Measurements from ENCODE around the gene ZC3H11A. TPM values are rescaled to one million over a fixed set of nuclear protein-coding genes. Genes with fewer than 3 reads are reported as not detected.
"Not testable (repeated sequence)": the region's sequence is repeated elsewhere in the genome, so short reads cannot be mapped to it uniquely, and the experiment has no call there.

Gene ZC3H11A
- polyA plus RNA-seq (ENCODE audit: insufficient read length in 3 of 3) = 100 to 1,000 TPM; 142 to 165 (median 160) TPM
- long read RNA-seq, donor 1, full-length matches to known transcripts = 5 of 36 reads
- long read RNA-seq, donor 1, partial matches to known transcripts = 31 of 36 reads
- long read RNA-seq, donor 1, other reads (novel, unspliced or antisense) = 0 of 36 reads
- long read RNA-seq, donor 2, full-length matches to known transcripts = 3 of 42 reads
- long read RNA-seq, donor 2, partial matches to known transcripts = 39 of 42 reads
- long read RNA-seq, donor 2, other reads (novel, unspliced or antisense) = 0 of 42 reads
- long read RNA-seq, donor 3, full-length matches to known transcripts = 7 of 170 reads
- long read RNA-seq, donor 3, partial matches to known transcripts = 163 of 170 reads
- long read RNA-seq, donor 3, other reads (novel, unspliced or antisense) = 0 of 170 reads
- long read RNA-seq, donor 4, full-length matches to known transcripts = 3 of 77 reads
- long read RNA-seq, donor 4, partial matches to known transcripts = 74 of 77 reads
- long read RNA-seq, donor 4, other reads (novel, unspliced or antisense) = 0 of 77 reads
- long read RNA-seq, donor 5 = 0 reads
- long read RNA-seq, donor 6, partial matches to known transcripts = 113 of 114 reads
- long read RNA-seq, donor 6, other reads (novel, unspliced or antisense) = 0 of 114 reads
- long read RNA-seq, donor 7, partial matches to known transcripts = 121 of 126 reads
- long read RNA-seq, donor 7, other reads (novel, unspliced or antisense) = 0 of 126 reads
- long read RNA-seq, donor 8, full-length matches to known transcripts = 12 of 163 reads
- long read RNA-seq, donor 8, partial matches to known transcripts = 151 of 163 reads
- long read RNA-seq, donor 8, other reads (novel, unspliced or antisense) = 0 of 163 reads
- long read RNA-seq, donor 9, full-length matches to known transcripts = 5 of 98 reads
- long read RNA-seq, donor 9, partial matches to known transcripts = 93 of 98 reads
- long read RNA-seq, donor 9, other reads (novel, unspliced or antisense) = 0 of 98 reads
- long read RNA-seq, donor 10, partial matches to known transcripts = 102 of 103 reads
- long read RNA-seq, donor 10, other reads (novel, unspliced or antisense) = 0 of 103 reads
- long read RNA-seq, donor 11, partial matches to known transcripts = 111 of 112 reads
- long read RNA-seq, donor 11, other reads (novel, unspliced or antisense) = 0 of 112 reads
- long read RNA-seq, donor 12, full-length matches to known transcripts = 1 of 29 reads
- long read RNA-seq, donor 12, partial matches to known transcripts = 28 of 29 reads
- long read RNA-seq, donor 12, other reads (novel, unspliced or antisense) = 0 of 29 reads
- long read RNA-seq, donor 13, full-length matches to known transcripts = 9 of 107 reads
- long read RNA-seq, donor 13, partial matches to known transcripts = 98 of 107 reads
- long read RNA-seq, donor 13, other reads (novel, unspliced or antisense) = 0 of 107 reads
- long read RNA-seq, donor 14, full-length matches to known transcripts = 3 of 61 reads
- long read RNA-seq, donor 14, partial matches to known transcripts = 58 of 61 reads
- long read RNA-seq, donor 14, other reads (novel, unspliced or antisense) = 0 of 61 reads
- long read RNA-seq, donor 15, partial matches to known transcripts = 29 of 29 reads
- long read RNA-seq, donor 15, other reads (novel, unspliced or antisense) = 0 of 29 reads
- long read RNA-seq, donor 16, full-length matches to known transcripts = 5 of 321 reads
- long read RNA-seq, donor 16, partial matches to known transcripts = 316 of 321 reads
- long read RNA-seq, donor 16, other reads (novel, unspliced or antisense) = 0 of 321 reads

GRCh38 chr1:203795441-203796235 lies at the start of gene ZC3H11A, which contains the start of gene ZBED6:
ZC3H11A (plus strand) TSS chr1:203795623; CDS start chr1:203817071, 21,448 bp downstream.
ZBED6 (plus strand) TSS chr1:203795623; CDS start chr1:203797523, 1,900 bp downstream.
- peak; percentile 94 to 99 (median 96) for DNase-seq (ENCODE audit: extremely low read depth in 1 of 11, low read depth in 9 of 11, low spot score in 4 of 11)

GRCh38 chr1:203746281-203746680 lies 49.1 kb upstream of the ZC3H11A start:
- DNase-seq (ENCODE audit: extremely low read depth in 1 of 11, low read depth in 9 of 11, low spot score in 4 of 11) = no peak

GRCh38 chr1:203751051-203751450 lies 44.4 kb upstream of the ZC3H11A start:
- DNase-seq (ENCODE audit: extremely low read depth in 1 of 11, low read depth in 9 of 11, low spot score in 4 of 11) = no peak

- not testable (repeated sequence) for DNase-seq (ENCODE audit: extremely low read depth in 1 of 11, low read depth in 9 of 11, low spot score in 4 of 11)
Measured at GRCh38 chr1:203751618-203752361, 43.6 kb upstream of the ZC3H11A start.

GRCh38 chr1:203754455-203754864 lies 41.0 kb upstream of the ZC3H11A start:
- DNase-seq (ENCODE audit: extremely low read depth in 1 of 11, low read depth in 9 of 11, low spot score in 4 of 11) = no peak

- no peak for DNase-seq (ENCODE audit: extremely low read depth in 1 of 11, low read depth in 9 of 11, low spot score in 4 of 11)
Measured at GRCh38 chr1:203756036-203756435, 39.4 kb upstream of the ZC3H11A start.

- not testable (repeated sequence) for DNase-seq (ENCODE audit: extremely low read depth in 1 of 11, low read depth in 9 of 11, low spot score in 4 of 11)
Measured at GRCh38 chr1:203758749-203759148, 36.7 kb upstream of the ZC3H11A start.

- DNase-seq (ENCODE audit: extremely low read depth in 1 of 11, low read depth in 9 of 11, low spot score in 4 of 11) = no peak
Measured at GRCh38 chr1:203760506-203760905, 34.9 kb upstream of the ZC3H11A start.

GRCh38 chr1:203761958-203762357 lies 33.5 kb upstream of the ZC3H11A start:
- DNase-seq (ENCODE audit: extremely low read depth in 1 of 11, low read depth in 9 of 11, low spot score in 4 of 11) = not testable (repeated sequence)

- no peak for DNase-seq (ENCODE audit: extremely low read depth in 1 of 11, low read depth in 9 of 11, low spot score in 4 of 11)
Measured at GRCh38 chr1:203763505-203763904, 31.9 kb upstream of the ZC3H11A start.

- DNase-seq (ENCODE audit: extremely low read depth in 1 of 11, low read depth in 9 of 11, low spot score in 4 of 11) = no peak
Measured at GRCh38 chr1:203764105-203765028, 31.1 kb upstream of the ZC3H11A start.

GRCh38 chr1:203765029-203765837 lies 30.2 kb upstream of the ZC3H11A start, which contains the start of gene LAX1:
LAX1 (plus strand) TSS chr1:203765183; CDS start chr1:203765566, 383 bp downstream.
- DNase-seq (ENCODE audit: extremely low read depth in 1 of 11, low read depth in 9 of 11, low spot score in 4 of 11) = no peak

GRCh38 chr1:203768256-203768655 lies 27.2 kb upstream of the ZC3H11A start:
- no peak for DNase-seq (ENCODE audit: extremely low read depth in 1 of 11, low read depth in 9 of 11, low spot score in 4 of 11)

- peak; percentile 31 to 83 (median 63) for DNase-seq (ENCODE audit: extremely low read depth in 1 of 11, low read depth in 9 of 11, low spot score in 4 of 11)
Measured at GRCh38 chr1:203769505-203770343, 25.7 kb upstream of the ZC3H11A start.
